HepG2 (cell line): Measurements from ENCODE around the gene RPRD1A. TPM values are rescaled to one million over a fixed set of nuclear protein-coding genes. Genes with fewer than 3 reads are reported as not detected.

ENCODE experiments used
- ARID2 ChIP-seq: sonication (generic); formaldehyde crosslinking; IDR thresholded peaks from 2 replicates; pipeline ENCODE4 v1.8.1; 2022; ENCODE audit warnings: mild to moderate bottlenecking, missing genetic modification reagents, borderline replicate concordance
- ARNT ChIP-seq: fragments of 450-650 bp; IDR thresholded peaks from 2 replicates; pipeline ENCODE4 v1.6.1; 2017
- BHLHE40 ChIP-seq: IDR thresholded peaks from 2 replicates; pipeline ENCODE4 v1.6.1; 2011; ENCODE audit warnings: low read length, improper control_type of control experiment
- FOXA1 ChIP-seq, 2 experiments: fragments of 450-650 bp in 1 of 2; sonication (generic) in 1 of 2; formaldehyde crosslinking in 1 of 2; IDR thresholded peaks; 2 replicates each; pipeline versions ENCODE4 v1.4.0 to v1.6.1; 2016 to 2020; ENCODE audit warnings: missing genetic modification reagents in 1 of 2
- FOXA3 ChIP-seq: IDR thresholded peaks from 2 replicates; pipeline ENCODE4 v1.6.1; 2016; ENCODE audit warnings: missing genetic modification reagents, missing compliant biosample characterization
- GABPA ChIP-seq, 2 experiments: IDR thresholded peaks; 2 replicates each; pipeline ENCODE4 v1.6.1; 2011 to 2016; ENCODE audit warnings: low read depth in 2 of 2, low read length in 1 of 2, missing biosample characterization in 1 of 2, missing genetic modification characterization in 1 of 2
- MEF2D ChIP-seq: sonication (generic); formaldehyde crosslinking; IDR thresholded peaks from 2 replicates; pipeline ENCODE4 v1.5.1; 2020; ENCODE audit warnings: mild to moderate bottlenecking, missing genetic modification reagents
- NFKBIZ ChIP-seq: IDR thresholded peaks from 2 replicates; pipeline ENCODE4 v1.6.1; 2018; ENCODE audit warnings: missing genetic modification reagents, missing compliant biosample characterization
- PAF1 ChIP-seq: IDR thresholded peaks from 2 replicates; pipeline ENCODE4 v1.6.1; 2016; ENCODE audit warnings: missing genetic modification reagents, missing compliant biosample characterization
- REPIN1 ChIP-seq: sonication (generic); formaldehyde crosslinking; IDR thresholded peaks from 2 replicates; pipeline ENCODE4 v1.8.0; 2022; ENCODE audit warnings: missing genetic modification reagents, low read depth, mild to moderate bottlenecking, borderline replicate concordance
- RFX5 ChIP-seq: IDR thresholded peaks from 2 replicates; pipeline ENCODE4 v1.6.1; 2011; ENCODE audit warnings: low read depth, low read length, improper control_type of control experiment
- SNRNP70 ChIP-seq: fragments of 200-400 bp; formaldehyde crosslinking; IDR thresholded peaks from 2 replicates; pipeline ENCODE4 v1.6.1; 2017; ENCODE audit warnings: mild to moderate bottlenecking, low read depth, low read length, moderate library complexity
- TGIF2 ChIP-seq: IDR thresholded peaks from 2 replicates; pipeline ENCODE4 v1.6.1; 2016; ENCODE audit warnings: control low read depth, missing compliant biosample characterization
- THYN1 ChIP-seq: sonication (generic); formaldehyde crosslinking; IDR thresholded peaks from 2 replicates; pipeline ENCODE4 v1.8.1; 2023; ENCODE audit warnings: low read depth, mild to moderate bottlenecking, moderate library complexity, missing genetic modification reagents, borderline replicate concordance
- WIZ ChIP-seq: sonication (generic); formaldehyde crosslinking; IDR thresholded peaks from 2 replicates; pipeline ENCODE4 v1.5.1; 2020; ENCODE audit warnings: mild to moderate bottlenecking, missing genetic modification reagents
- ZFY ChIP-seq: sonication (generic); formaldehyde crosslinking; IDR thresholded peaks from 2 replicates; pipeline ENCODE4 v1.4.0; 2020; ENCODE audit warnings: missing genetic modification reagents
- ZNF20 ChIP-seq: sonication (generic); formaldehyde crosslinking; IDR thresholded peaks from 2 replicates; pipeline ENCODE4 v1.4.0; 2020; ENCODE audit warnings: mild to moderate bottlenecking, moderate library complexity, missing genetic modification reagents
- polyA plus RNA-seq, 8 experiments: library from polyadenylated mRNA; depleted of rRNA in 3 of 8; stranded (reverse) in 7 of 8; unstranded in 1 of 8; fragments of >200 nt; fragmentation: Illumina TruSeq in 4 of 8; extraction: Trizol in 4 of 8; gene quantifications; 2 replicates each; pipeline versions ENCODE4 v1.2.1 to v1.2.3, GENCODE V29; 2011 to 2016; ENCODE audit warnings: low read depth in 4 of 8, missing spikeins in 1 of 8, mixed read lengths in 1 of 8; ENCODE audit not compliant: insufficient read depth in 1 of 8
- total RNA-seq, 5 experiments: library from RNA; depleted of rRNA; stranded (reverse); fragments of >200 nt; fragmentation: Illumina TruSeq; extraction: Trizol; gene quantifications; 2 replicates each; pipeline ENCODE4 v1.2.3, GENCODE V29; 2016; ENCODE audit warnings: low read depth in 1 of 5
- TF ChIP-seq, protein P1 (sequence below), 2 experiments: sonication (generic) in 1 of 2; formaldehyde crosslinking in 1 of 2; IDR thresholded peaks; 2 replicates each; pipeline versions ENCODE4 v1.4.0 to v1.6.1; 2016 to 2020; ENCODE audit warnings: borderline replicate concordance in 1 of 2, low read depth in 1 of 2, mild to moderate bottlenecking in 1 of 2, missing genetic modification reagents in 1 of 2
- TF ChIP-seq, protein P2 (sequence below): sonication (generic); formaldehyde crosslinking; IDR thresholded peaks from 2 replicates; pipeline ENCODE4 v1.5.0; 2020; ENCODE audit warnings: missing genetic modification reagents, mild to moderate bottlenecking, borderline replicate concordance
- TF ChIP-seq, protein P3 (sequence below): sonication (generic); formaldehyde crosslinking; IDR thresholded peaks from 2 replicates; pipeline ENCODE4 v1.5.1; 2020; ENCODE audit warnings: mild to moderate bottlenecking, missing genetic modification reagents, moderate library complexity

The RPRD1A gene
- total and polyA plus RNA-seq, 2 of the 13 experiments (the other 11 are each of a cell fraction or from before 2014, with no cell fraction given), result 42.5 to 78.2 TPM

DNA sequence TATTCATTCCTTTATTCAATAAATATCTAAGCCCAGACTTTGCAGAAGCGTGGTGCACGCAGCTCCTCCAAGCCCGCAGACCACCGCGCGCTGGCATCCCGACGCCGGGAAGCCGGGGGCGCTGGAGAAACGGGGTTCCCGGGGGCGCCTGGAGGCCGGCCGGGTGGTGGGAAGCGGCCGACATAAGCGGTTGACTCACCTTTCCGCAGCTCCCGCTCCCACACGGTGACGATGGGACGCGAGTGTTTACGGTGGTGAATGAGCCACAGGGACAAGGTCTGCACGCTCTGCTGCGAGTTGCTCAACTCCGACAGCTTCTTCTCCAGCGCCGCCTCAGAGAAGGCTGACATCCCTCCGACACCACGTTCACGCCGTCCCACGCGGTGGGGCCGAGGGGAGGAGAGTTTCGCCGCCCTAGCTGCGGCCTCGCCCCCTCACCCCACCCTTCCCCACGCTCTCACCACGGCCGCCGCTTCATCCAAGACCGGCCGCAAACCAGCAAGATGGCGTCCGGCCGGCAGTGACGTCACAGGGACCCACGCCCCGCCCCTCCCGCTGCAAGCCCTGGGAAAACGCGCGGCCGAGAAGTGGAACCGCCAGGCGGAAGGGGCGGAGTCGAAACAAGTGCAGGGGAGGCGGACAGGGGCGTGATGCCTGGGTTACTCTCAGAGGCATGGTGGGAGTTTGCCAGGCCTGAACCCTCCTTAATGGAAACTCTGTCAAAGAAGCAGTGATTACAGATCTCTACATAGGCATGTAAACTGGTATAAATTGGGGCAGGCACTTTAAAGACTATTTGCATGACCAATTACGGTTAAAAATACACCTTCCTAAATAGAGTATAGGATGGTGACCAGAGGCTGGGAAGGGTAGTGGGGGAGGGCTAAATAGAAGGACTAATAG lies at the start of gene RPRD1A (continued):
- TF ChIP-seq, protein P1, sequence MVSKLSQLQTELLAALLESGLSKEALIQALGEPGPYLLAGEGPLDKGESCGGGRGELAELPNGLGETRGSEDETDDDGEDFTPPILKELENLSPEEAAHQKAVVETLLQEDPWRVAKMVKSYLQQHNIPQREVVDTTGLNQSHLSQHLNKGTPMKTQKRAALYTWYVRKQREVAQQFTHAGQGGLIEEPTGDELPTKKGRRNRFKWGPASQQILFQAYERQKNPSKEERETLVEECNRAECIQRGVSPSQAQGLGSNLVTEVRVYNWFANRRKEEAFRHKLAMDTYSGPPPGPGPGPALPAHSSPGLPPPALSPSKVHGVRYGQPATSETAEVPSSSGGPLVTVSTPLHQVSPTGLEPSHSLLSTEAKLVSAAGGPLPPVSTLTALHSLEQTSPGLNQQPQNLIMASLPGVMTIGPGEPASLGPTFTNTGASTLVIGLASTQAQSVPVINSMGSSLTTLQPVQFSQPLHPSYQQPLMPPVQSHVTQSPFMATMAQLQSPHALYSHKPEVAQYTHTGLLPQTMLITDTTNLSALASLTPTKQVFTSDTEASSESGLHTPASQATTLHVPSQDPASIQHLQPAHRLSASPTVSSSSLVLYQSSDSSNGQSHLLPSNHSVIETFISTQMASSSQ (IDR thresholded peaks at IDR 0.05; ENCODE audit: low read depth), result no peak
- TF ChIP-seq, protein P1 (CRISPR knock-in tag; IDR thresholded peaks at IDR 0.05; ENCODE audit: borderline replicate concordance), result peak; percentile 41; the same call in 1 of the 2 replicates
- TF ChIP-seq ARID2 (CRISPR knock-in tag) (no peak), MEF2D (peak; percentile 47; the same call in 1 of the 2 replicates), BHLHE40 (no peak), ARNT (no peak), GABPA (IDR thresholded peaks at IDR 0.05; ENCODE audit: low read depth, low read length) (peak; percentile 77), GABPA (CRISPR knock-in tag; IDR thresholded peaks at IDR 0.05; ENCODE audit: low read depth) (peak; percentile 94), TGIF2 (CRISPR knock-in tag) (peak; percentile 61; the same call in 1 of the 2 replicates), SNRNP70 (no peak), FOXA3 (CRISPR knock-in tag) (peak; percentile 39; the same call in 1 of the 2 replicates), ZFY (CRISPR knock-in tag) (peak; percentile 93), PAF1 (CRISPR knock-in tag) (no peak), FOXA1 (IDR thresholded peaks at IDR 0.05) (no peak), FOXA1 (CRISPR knock-in tag; IDR thresholded peaks at IDR 0.05) (0 out of 2 replicates have a peak, but pooled peaks have one; percentile 9), RFX5 (peak; percentile 68; the same call in 1 of the 2 replicates), NFKBIZ (CRISPR knock-in tag) (peak; percentile 69; the same call in 1 of the 2 replicates), ZNF20 (CRISPR knock-in tag) (no peak), REPIN1 (CRISPR knock-in tag) (peak; percentile 84; the same call in 1 of the 2 replicates), THYN1 (no peak), WIZ (CRISPR knock-in tag) (peak; percentile 86; the same call in 1 of the 2 replicates)
- TF ChIP-seq, protein P2, sequence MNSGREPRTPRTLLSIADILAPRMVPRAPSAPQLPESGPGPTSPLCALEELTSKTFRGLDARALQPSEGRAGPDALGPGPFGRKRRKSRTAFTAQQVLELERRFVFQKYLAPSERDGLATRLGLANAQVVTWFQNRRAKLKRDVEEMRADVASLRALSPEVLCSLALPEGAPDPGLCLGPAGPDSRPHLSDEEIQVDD (CRISPR knock-in tag), result 0 out of 2 replicates have a peak, but pooled peaks have one; percentile 27
- TF ChIP-seq, protein P3, sequence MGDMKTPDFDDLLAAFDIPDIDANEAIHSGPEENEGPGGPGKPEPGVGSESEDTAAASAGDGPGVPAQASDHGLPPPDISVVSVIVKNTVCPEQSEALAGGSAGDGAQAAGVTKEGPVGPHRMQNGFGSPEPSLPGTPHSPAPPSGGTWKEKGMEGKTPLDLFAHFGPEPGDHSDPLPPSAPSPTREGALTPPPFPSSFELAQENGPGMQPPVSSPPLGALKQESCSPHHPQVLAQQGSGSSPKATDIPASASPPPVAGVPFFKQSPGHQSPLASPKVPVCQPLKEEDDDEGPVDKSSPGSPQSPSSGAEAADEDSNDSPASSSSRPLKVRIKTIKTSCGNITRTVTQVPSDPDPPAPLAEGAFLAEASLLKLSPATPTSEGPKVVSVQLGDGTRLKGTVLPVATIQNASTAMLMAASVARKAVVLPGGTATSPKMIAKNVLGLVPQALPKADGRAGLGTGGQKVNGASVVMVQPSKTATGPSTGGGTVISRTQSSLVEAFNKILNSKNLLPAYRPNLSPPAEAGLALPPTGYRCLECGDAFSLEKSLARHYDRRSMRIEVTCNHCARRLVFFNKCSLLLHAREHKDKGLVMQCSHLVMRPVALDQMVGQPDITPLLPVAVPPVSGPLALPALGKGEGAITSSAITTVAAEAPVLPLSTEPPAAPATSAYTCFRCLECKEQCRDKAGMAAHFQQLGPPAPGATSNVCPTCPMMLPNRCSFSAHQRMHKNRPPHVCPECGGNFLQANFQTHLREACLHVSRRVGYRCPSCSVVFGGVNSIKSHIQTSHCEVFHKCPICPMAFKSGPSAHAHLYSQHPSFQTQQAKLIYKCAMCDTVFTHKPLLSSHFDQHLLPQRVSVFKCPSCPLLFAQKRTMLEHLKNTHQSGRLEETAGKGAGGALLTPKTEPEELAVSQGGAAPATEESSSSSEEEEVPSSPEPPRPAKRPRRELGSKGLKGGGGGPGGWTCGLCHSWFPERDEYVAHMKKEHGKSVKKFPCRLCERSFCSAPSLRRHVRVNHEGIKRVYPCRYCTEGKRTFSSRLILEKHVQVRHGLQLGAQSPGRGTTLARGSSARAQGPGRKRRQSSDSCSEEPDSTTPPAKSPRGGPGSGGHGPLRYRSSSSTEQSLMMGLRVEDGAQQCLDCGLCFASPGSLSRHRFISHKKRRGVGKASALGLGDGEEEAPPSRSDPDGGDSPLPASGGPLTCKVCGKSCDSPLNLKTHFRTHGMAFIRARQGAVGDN (CRISPR knock-in tag), result peak; percentile 87
